HL-60/S4 treated with retinoic acid at 250 ng/mL for 4 days and 3 days (cell line): ENCODE measurements around the gene CENPP.
"Not testable (repeated sequence)": the region's sequence is repeated elsewhere in the genome, so short reads cannot be mapped to it uniquely, and the experiment has no call there.

Experiments
- in situ Hi-C: fragments of 300-500 bp; cut with MboI; formaldehyde crosslinking; loops from 2 replicates; pipeline ENCODE4 v1.7.0; 2022; ENCODE audit warnings: low sequenced_read_pairs

The CENPP gene

DNA sequence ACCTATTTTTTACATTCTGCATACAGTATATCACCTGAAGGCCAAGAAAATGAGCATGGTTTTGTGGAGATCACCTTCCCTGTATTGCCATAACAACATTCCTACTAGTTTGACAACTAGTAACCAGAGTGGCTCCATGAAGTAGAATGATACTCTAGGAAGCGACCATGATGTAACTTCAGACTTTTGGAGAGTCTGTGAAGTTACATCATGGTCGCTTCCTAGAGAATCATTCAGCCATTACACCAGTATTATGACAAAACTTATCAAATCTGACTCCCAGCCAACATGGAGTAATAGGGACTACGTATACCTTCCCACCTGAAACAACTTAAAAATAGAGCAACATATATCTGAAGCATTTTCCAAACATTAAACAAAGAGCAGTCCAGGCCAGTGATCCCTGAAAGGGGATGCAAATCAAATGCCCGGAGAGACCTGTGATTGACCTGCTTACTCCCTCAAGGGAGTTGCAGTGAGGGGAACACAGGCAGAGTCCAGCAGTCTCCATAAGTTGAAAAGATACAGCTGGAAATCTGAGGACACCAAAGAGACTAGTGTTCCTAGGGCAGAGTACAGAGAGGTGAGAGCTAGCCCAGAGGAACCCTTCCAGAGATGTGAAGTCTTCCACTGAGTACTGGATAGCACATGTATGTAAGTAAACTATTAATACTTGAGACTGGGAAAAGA is 202.2 kb downstream of the CENPP start:
- in situ Hi-C loops, result no loop called here

DNA sequence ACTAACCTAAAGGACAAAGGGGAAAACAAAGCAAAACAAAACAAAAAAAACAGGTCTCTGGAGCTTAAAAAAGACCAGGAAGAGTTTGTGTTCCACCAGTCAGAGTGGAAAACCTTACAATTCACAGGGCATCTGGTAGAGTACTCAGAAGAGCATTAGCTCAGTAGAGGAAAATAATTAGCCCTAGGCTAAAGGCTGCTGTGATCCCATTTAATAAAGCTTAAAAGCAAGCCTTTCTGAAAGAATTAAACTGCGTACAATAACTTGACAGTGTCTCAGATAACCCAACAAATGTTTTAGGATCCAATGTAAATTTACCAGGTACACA is 202.7 kb downstream of the CENPP start:
- in situ Hi-C loops, result no loop called here

DNA sequence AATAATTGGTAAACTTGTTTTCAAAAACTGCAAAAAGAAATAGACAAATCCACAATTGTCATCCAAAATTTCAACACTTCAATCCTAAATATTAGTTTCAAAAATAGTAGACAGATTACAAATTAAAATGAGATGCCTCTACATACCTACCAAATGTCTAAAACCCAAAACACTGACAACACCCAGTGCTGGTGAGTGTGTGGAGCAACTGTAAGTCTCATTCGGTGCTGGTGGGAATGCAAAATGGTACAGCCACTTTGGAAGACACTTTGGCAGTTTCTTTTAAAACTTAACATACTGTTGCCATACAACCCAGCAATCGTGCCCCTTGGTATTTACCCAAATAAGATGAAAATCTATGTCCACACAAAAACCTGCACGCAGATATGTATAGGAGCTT is 203.4 kb downstream of the CENPP start:
- in situ Hi-C loops, result no loop called here

DNA sequence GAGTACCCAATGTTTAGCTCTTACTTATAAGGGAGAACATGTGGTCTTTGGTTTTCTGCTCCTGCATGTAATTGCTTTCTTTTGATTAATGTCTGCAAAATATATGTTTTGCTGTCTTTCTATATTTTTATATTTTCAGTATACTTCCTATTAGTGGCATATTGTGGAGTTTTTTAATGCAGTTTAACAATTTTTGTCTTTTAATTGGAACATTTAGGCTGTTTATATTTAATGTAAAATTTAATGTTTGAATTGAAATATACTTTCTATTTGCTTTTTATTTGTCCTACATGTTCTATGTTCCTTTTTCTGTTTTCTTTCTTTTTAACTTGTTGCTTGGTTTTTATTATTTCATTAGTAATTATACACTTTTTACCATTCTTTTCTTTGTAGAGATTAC is 205.1 kb downstream of the CENPP start:
- in situ Hi-C loops, result no loop called here

GRCh38 chr9:92534204-92534603 is 208.5 kb downstream of the CENPP start:
- in situ Hi-C loops, result no loop called here

DNA sequence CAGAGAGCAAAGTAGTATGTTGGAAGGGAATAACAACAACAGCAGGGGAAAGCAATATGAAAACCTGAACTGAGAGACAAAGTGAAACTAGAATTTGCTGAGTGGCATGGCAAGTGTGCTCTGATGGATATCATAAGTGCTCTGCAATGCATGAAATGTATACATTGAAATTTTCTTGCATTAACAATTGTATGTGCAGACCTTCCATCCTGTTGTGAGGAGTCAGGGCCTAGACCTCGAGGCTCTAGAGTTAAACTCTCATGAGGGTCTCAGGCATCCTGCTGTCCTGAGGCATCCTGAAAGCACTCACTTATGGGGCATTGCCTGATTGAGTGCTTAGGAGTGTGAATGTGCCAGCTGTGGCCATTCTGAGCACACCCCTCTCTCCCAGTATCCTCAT is 208.9 kb downstream of the CENPP start:
- in situ Hi-C loops, result no loop called here

DNA sequence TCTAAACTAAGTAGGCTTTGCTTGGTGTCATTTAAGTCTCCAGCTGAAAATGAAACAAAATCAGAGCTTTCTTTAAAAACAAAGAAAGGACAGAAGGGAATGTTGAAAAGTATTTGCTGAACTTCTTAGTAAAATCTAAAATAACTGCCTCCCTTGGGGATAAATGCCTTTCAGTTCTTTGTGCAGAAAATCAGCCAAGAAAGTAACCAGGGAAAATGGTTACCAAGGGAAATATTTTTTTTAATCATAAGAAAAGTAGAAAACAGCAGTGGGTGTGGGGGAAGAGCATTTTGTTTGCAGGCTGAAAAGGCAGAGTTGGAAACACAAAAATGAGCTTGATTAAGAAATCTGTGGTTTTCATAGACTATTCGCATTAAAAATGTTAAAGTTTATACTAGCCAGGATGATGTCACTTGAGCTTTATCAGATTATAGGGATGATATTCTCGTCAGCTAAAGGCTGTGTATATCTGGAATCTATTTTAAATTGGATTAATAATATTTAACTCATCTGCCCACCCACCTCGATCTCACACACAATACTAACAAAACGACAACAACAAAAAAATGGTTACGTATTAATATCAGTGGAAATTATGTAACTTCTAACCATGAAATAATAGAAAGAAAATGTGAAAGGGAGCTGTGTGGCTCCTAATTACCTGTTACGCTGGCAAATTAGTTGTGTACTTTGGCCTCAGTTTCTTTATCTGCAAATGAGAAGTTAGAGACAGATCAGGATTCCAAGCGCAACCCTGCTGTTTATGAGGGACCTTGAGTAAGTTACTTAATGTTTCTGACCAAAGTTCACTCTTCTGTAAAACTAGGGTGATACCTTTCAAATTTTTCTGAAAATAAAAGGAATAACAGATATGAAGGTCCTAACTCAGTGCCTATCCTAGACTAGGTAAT is 210.4 kb downstream of the CENPP start, which contains the start of gene ECM2:
TSS of gene ECM2 (minus strand) at position 51 of the 911 bp plus-strand sequence. CDS start 13,124 bp downstream, outside the sequence.
- in situ Hi-C loops, result no loop called here

- in situ Hi-C loops, result no loop called here
These were observed 212.8 kb downstream of the CENPP start for GRCh38 chr9:92538541-92538940.

DNA sequence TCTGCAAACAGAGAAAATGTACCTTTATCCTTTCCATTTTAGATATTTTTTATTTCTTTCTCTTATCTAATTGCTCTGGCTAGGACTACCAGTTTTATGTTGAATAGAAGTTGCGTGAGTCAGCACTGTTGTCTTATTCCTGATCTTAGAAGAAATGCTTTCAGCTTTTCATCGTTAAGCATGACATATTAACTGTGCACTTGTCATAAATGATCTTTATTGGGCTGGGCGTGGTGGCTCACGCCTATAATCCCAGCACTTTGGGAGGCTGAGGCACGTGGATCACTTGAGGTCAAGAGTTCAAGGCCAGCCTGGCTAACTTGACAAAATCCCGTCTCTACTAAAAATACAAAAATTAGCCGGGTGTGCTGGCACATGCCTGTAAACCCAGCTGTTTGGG is 218.2 kb downstream of the CENPP start:
- in situ Hi-C loops, result no loop called here

GRCh38 chr9:92545002-92545510 is 219.3 kb downstream of the CENPP start:
- in situ Hi-C loops, result no loop called here

DNA sequence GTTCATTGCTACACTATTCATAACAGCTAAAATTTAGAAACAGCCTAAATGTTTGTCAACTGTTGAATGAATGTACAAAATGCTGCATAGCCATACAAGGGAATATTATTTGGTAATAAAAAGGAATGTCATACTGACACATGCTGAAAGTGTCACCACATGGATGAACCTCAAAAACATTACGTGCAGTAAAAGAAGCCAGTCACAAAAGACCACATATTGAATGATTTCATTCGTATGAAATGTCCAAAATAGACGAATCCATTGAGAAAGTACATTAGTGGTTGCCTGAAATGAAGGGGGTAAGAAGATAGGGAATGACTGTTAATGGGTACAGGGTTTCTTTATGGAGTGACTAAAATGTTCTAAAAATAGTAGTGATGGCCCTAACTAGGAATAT is 221.6 kb downstream of the CENPP start:
- in situ Hi-C loops, result no loop called here

GRCh38 chr9:92550765-92551164 is 225.0 kb downstream of the CENPP start:
- in situ Hi-C loops, result no loop called here

DNA sequence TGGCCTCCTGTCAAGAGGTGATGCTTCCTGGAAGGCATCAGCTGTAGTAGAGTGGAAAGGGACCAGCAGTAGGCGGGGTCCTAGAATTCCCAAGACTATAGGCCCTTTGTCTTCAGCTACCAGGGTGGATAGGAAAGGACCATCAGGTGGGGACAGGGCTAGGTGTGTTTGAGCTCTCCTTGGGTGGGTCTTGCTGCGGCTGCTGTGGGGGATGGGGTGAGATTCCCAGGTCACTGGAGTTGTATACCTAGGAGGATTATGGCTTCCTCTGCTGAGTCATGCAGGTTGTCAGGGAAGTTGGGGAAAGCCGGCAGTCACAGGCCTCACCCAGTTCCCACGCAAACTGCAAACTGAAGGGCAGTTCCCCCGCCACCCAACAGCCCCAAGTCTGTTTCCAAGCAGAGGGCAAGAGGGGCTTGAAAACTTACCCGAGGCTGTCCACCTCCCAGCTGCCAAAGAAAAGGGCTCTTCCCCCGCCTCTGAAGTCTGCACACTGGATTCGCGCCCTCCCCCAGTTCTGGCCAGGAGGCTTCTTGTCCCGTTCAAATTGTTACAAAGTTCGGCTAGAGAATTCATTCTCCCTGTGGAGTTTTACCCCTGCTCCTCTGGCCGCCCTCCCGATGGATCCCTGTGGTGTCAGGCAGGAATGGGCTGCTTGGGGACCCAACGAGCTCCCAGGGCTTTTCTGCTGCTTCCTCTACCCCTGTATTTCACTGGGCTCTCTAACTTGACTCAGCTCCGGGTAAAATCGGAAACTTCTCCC is 233.0 kb downstream of the CENPP start:
- in situ Hi-C loops, result no loop called here

DNA sequence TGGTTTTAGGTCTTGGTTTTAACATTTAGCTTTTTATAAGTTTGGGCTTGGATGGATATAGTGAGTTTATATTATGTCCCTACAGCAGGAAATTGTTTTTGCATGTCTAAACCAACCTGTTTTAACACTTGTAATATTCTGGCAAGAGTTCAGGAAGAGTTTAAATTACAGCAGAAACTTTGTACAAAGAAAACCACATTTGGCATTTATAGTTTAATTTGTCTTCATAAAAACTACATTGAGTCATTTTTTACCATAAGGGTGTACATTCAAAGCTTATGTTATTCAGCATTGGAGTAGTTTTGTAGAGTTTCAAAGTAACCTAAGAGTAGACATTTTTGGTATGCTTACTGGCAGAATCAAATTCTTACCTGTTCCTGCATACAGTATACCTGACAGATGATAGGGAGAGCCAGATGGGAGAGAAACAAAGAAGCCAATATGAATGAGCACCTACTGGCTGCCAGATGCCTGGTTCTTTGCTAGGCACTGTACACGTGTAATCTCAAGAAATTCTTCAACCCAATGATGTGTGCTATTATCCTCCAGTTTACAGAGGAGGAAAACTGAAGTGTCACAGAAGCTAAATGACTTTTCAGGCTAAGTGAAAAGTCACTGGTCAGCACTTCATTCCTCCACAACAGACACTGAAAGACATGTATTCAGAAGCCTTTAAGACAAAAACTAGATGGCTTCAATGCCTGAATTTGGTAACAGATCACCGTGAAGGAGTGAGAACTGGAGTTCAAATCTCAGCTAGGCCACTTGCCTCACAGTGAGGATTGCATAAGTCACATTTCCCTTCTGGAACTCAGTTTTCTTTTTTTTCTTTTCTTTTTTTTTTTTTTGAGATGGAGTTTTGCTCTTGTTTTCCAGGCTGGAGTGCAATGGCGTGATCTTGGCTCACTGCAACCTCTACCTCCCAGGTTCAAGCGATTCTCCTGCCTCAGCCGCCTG is 235.9 kb downstream of the CENPP start:
- in situ Hi-C loops, result no loop called here

GRCh38 chr9:92562461-92562967 is 236.8 kb downstream of the CENPP start:
- in situ Hi-C loops, result no loop called here

DNA sequence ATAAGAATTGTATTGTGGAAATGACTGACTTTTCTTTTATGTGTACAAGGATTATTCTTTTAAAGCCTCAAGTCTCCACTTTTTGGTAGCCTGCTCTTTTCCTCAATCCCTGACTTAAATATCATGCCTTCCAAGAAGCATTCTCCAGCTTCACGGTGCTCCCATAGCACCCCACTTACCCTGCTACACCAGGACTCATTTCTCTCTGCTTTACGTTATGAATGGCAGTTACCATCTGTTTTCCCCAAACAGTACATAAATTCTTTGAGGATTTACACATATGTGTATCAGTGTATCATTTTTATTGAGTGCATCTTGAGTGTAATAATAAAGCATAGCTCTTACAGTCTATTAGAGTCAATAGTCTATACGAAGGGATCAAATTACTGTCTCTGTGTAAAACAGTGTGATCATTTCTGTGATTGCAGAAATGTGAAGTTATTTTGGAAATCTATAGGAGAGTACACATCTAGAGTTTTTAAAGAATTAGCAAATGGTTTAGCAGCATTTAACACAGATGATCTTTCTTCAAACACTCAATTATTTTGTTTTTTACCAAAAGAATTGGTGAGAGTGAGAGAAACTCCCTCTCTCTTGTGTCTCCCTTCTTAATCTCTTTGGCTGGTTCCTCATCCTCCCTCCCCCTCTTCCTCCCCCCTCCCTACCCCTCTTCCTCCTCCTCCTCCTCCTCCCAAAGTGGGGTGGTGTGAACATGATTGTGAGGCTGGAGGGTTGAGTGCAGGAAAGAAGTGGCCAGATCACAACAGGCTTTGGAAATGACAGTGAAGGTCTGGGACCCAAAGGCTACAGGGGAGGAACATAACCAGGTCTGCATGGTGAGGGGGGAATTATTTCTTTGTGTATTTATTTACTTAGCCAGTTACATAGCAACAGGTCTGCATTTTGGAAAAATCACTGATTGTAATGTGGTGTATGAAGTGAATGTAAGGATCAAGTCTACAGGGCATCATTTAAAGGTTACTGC is 237.7 kb downstream of the CENPP start:
- in situ Hi-C loops, result no loop called here

DNA sequence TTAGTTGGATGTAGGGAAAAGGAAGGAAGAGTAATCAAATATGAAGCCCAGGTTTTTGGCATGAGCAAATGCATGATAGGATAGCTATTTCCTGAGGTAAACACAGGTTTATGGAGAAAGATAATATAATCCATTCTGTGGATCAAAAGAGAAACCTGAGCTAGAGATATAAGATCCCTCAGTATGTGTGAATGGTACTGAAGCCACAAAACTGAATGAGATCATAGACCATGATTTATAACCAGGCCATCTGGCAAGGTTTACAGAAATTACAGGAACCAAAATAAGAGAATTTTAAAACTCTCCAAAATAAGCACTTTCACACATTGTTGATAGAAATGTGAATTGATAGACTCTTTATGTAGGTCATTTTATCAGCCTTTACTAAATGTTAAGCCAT is 238.8 kb downstream of the CENPP start:
- in situ Hi-C loops, result no loop called here

DNA sequence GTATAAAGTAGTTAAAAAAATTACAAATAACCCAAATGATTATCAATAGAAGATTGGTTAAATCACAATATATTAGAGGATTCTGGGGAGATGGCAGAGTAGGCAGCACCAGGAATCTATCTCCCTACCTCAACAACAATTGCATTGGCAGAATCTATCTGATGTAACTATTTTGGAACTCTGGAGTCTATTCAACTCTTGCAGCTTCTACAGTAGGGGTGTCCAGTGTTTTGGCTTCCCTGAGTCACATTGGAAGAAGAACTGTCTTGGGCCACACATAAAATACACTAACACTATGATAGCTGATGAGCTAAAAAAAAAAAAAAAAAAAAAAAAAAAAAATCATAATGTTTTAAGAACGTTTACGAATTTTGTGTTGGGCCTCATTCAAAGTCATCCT is 239.2 kb downstream of the CENPP start:
- in situ Hi-C loops, result no loop called here

DNA sequence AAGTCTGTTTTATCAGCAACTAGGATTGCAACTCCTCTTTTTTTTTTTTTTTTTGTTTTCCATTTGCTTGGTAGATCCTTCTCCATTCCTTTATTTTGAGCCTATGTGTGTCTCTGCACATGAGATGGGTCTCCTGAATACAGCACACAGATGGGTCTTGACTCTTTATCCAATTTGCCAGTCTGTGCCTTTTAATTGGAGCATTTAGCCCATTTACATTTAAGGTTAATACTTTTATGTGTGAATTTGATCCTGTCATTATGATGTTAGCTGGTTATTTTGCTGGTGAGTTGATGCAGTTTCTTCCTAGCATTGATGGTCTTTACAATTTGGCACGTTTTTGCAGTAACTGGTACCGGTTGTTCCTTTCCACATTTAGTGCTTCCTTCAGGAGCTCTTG is 246.1 kb downstream of the CENPP start:
- in situ Hi-C loops, result not testable (repeated sequence)
